ENCODE results near the gene ADAMTS17.

GRCh38 chr15:99998661-99999101 lies 343.1 kb downstream of the ADAMTS17 start:
- TF ChIP-seq CTCF (IDR thresholded peaks at IDR 0.05) (no peak), EZH2 (IDR thresholded peaks at IDR 0.05) (no peak), EZH2phosphoT487 (IDR thresholded peaks at IDR 0.05) (no peak)

Data from neural progenitor cell (in vitro differentiated cells).